Liver (tissue), 9 donors: ENCODE results near the gene ZNF639. TPM values are rescaled to one million over a fixed set of nuclear protein-coding genes. Genes with fewer than 3 reads are reported as not detected.

ENCODE experiments used
- DNase-seq: peaks from one replicate; pipeline ENCODE4 v3.0.0-alpha.2; 2017; ENCODE audit warnings: low spot score
- H3K27ac ChIP-seq, 2 donors: one replicate each; pipeline ENCODE4 v1.7.0; 2013; ENCODE audit warnings: inconsistent platforms in 2 of 2, low read length in 2 of 2, control low read depth in 1 of 2, low read depth in 1 of 2, mild to moderate bottlenecking in 1 of 2
- H3K27me3 ChIP-seq, 4 donors: one replicate each; pipeline versions ENCODE4 v1.6.1 to v1.7.0; 2013; ENCODE audit warnings: low read length in 3 of 4, inconsistent platforms in 1 of 4, mild to moderate bottlenecking in 1 of 4, moderate library complexity in 1 of 4; ENCODE audit not compliant: control insufficient read depth in 4 of 4, insufficient read depth in 4 of 4
- H3K36me3 ChIP-seq, 4 donors: one replicate each; pipeline versions ENCODE4 v1.6.1 to v1.7.0; 2013; ENCODE audit warnings: low read length in 3 of 4, mild to moderate bottlenecking in 3 of 4, low read depth in 1 of 4, moderate library complexity in 1 of 4; ENCODE audit not compliant: control insufficient read depth in 4 of 4, insufficient read depth in 3 of 4
- H3K4me1 ChIP-seq, 4 donors: one replicate each; pipeline versions ENCODE4 v1.6.1 to v1.7.0; 2013; ENCODE audit warnings: low read length in 3 of 4, mild to moderate bottlenecking in 3 of 4, moderate library complexity in 1 of 4; ENCODE audit not compliant: control insufficient read depth in 4 of 4, insufficient read depth in 4 of 4
- H3K4me3 ChIP-seq, 3 donors: one replicate each; pipeline versions ENCODE4 v1.6.1 to v1.7.0; 2013; ENCODE audit warnings: low read length in 3 of 3, control low read depth in 1 of 3, low read depth in 1 of 3, mild to moderate bottlenecking in 1 of 3
- H3K9ac ChIP-seq, 2 donors: one replicate each; pipeline ENCODE4 v1.7.0; 2013; ENCODE audit warnings: low read length in 2 of 2, mild to moderate bottlenecking in 2 of 2, moderate library complexity in 2 of 2, control low read depth in 1 of 2, low read depth in 1 of 2
- H3K9me3 ChIP-seq, 4 donors: one replicate each; pipeline versions ENCODE4 v1.6.1 to v1.7.0; 2013; ENCODE audit warnings: low read length in 3 of 4; ENCODE audit not compliant: control insufficient read depth in 4 of 4
- ATF3 ChIP-seq: IDR thresholded peaks from 2 replicates; pipeline ENCODE4 v1.6.1; 2016; ENCODE audit warnings: antibody characterized with exemption
- CTCF ChIP-seq: fragments of 150-350 bp; IDR thresholded peaks from 2 replicates; pipeline ENCODE4 v1.5.1; 2017; ENCODE audit warnings: improper control_type of control experiment, low read depth, low read length; ENCODE audit not compliant: missing input control
- EGR1 ChIP-seq, 2 donors: IDR thresholded peaks; 2 replicates each; pipeline ENCODE4 v1.6.1; 2016 to 2018; ENCODE audit warnings: antibody characterized with exemption in 2 of 2, low read depth in 2 of 2
- FOXA1 ChIP-seq: IDR thresholded peaks from 2 replicates; pipeline ENCODE4 v1.6.1; 2016; ENCODE audit warnings: antibody characterized with exemption
- HNF4A ChIP-seq, 2 donors: conservative IDR thresholded peaks; 2 replicates each; pipeline ENCODE4 v1.6.1; 2016; ENCODE audit warnings: antibody characterized with exemption in 2 of 2, mild to moderate bottlenecking in 2 of 2
- HNF4G ChIP-seq: IDR thresholded peaks from 2 replicates; pipeline ENCODE4 v1.6.1; 2016; ENCODE audit warnings: antibody characterized with exemption
- NR2F2 ChIP-seq: IDR thresholded peaks from 2 replicates; pipeline ENCODE4 v1.6.1; 2016; ENCODE audit warnings: antibody characterized with exemption
- REST ChIP-seq: IDR thresholded peaks from 2 replicates; pipeline ENCODE4 v1.6.1; 2016; ENCODE audit warnings: antibody characterized with exemption, mild to moderate bottlenecking
- RXRA ChIP-seq, 2 donors: IDR thresholded peaks; 2 replicates each; pipeline ENCODE4 v1.6.1; 2017 to 2018; ENCODE audit warnings: antibody characterized with exemption in 2 of 2, mild to moderate bottlenecking in 1 of 2
- TAF1 ChIP-seq: conservative IDR thresholded peaks from 2 replicates; pipeline ENCODE4 v1.6.1; 2016; ENCODE audit warnings: antibody characterized with exemption, mild to moderate bottlenecking
- YY1 ChIP-seq: IDR thresholded peaks from 2 replicates; pipeline ENCODE4 v1.6.1; 2016; ENCODE audit warnings: antibody characterized with exemption, mild to moderate bottlenecking
- ZBTB33 ChIP-seq: IDR thresholded peaks from 2 replicates; pipeline ENCODE4 v1.6.1; 2016; ENCODE audit warnings: antibody characterized with exemption
- WGBS: extraction: QIAGEN DNeasy Blood & Tissue Kit; methylation state at CpG from one replicate; pipeline ENCODE4 v1.1.7; 2013; 5-methylcytosine and 5-hydroxymethylcytosine counted together
- polyA plus RNA-seq, 2 donors: library from polyadenylated mRNA; stranded (reverse) in 1 of 2; unstranded in 1 of 2; fragments of 200-250 nt in 1 of 2; fragments of >200 nt in 1 of 2; fragmentation: Nextera tagmentation in 1 of 2; extraction: Ambion mirVana in 1 of 2; gene quantifications; one replicate each; pipeline versions ENCODE4 v1.2.1 to v1.2.3, GENCODE V29; 2013 to 2015
- total RNA-seq, 2 donors: library from RNA; depleted of rRNA; stranded (reverse); fragments of >200 nt; gene quantifications; one replicate each; pipeline ENCODE4 v1.2.3, GENCODE V29; 2014
- donor health status: healthy.
- donor health status: healthy.
- donor health status: healthy.
- donor health status: healthy.
- donor health status: healthy.

ZNF639 gene
- total and polyA plus RNA-seq, 4 donors: 8.7 to 23.4 (median 16.3) TPM

GRCh38 chr3:179299316-179299715, 23.5 kb upstream of the ZNF639 start:
- DNase-seq: no peak
- H3K4me1 ChIP-seq: no peaks in the 10 kb centered on the region
- peaks cover 0 to 3% (median 0%) of the 10 kb centered on the region in 4 donors for H3K9me3 ChIP-seq
- no peaks in the 10 kb centered on the region for H3K36me3 ChIP-seq
- H3K27ac ChIP-seq: no peak overlapping the region
- H3K9ac ChIP-seq: no peak overlapping the region
- TF ChIP-seq RXRA (IDR thresholded peaks at IDR 0.05) (no peak), TAF1 (no peak), EGR1 (IDR thresholded peaks at IDR 0.05; ENCODE audit: low read depth in 2 of 2) (no peak), ATF3 (no peak), NR2F2 (no peak), CTCF (no peak), YY1 (no peak), FOXA1 (no peak), HNF4A (conservative IDR thresholded peaks at IDR 0.05) (no peak), REST (no peak), HNF4G (no peak)
- peaks cover 0 to 3% (median 1%) of the 10 kb centered on the region in 4 donors for H3K27me3 ChIP-seq
- WGBS: 73% methylated on average over 2 of the region's 2 CpGs
- H3K4me3 ChIP-seq: no peak overlapping the region

GRCh38 chr3:179299999-179300613, 22.7 kb upstream of the ZNF639 start:
- WGBS: 79% methylated on average over 5 of the region's 5 CpGs
- peaks cover 0 to 3% (median 0%) of the 10 kb centered on the region in 4 donors for H3K9me3 ChIP-seq

More at GRCh38 chr3:179299999-179300613, 22.7 kb upstream of the ZNF639 start:
- Histone ChIP-seq H3K36me3 (no peaks in the 10 kb centered on the region), H3K27ac (no peak overlapping the region), H3K4me3 (no peak overlapping the region), H3K4me1 (no peaks in the 10 kb centered on the region), H3K9ac (no peak overlapping the region), H3K27me3 (peaks cover 0 to 3% (median 1%) of the 10 kb centered on the region in 4 donors)
- TF ChIP-seq REST (no peak), HNF4G (no peak), EGR1 (IDR thresholded peaks at IDR 0.05; ENCODE audit: low read depth in 2 of 2) (no peak), ZBTB33 (no peak)
- DNase-seq: no peak
